Inferior parietal cortex (tissue), 1 donor: ENCODE measurements around the gene YEATS4.

Experiments used
- DNase-seq: peaks from one replicate; pipeline ENCODE4 v3.0.0-alpha.2; 2016; ENCODE audit errors: extremely low spot score

YEATS4 gene

GRCh38 chr12:69392179-69392928 is 32.8 kb downstream of the YEATS4 start:
- DNase-seq: no peak

GRCh38 chr12:69396041-69396440 is 36.5 kb downstream of the YEATS4 start:
- no peak for DNase-seq

- DNase-seq: no peak
These were observed 37.4 kb downstream of the YEATS4 start for GRCh38 chr12:69396963-69397362.

- DNase-seq: no peak
These were observed 38.4 kb downstream of the YEATS4 start for GRCh38 chr12:69397978-69398377.

- no peak for DNase-seq
These were observed 42.4 kb downstream of the YEATS4 start for GRCh38 chr12:69401940-69402339.

GRCh38 chr12:69404851-69405565 is 45.5 kb downstream of the YEATS4 start:
- DNase-seq: no peak

- no peak for DNase-seq
These were observed 46.0 kb downstream of the YEATS4 start for GRCh38 chr12:69405566-69405865.

- no peak for DNase-seq
These were observed 46.7 kb downstream of the YEATS4 start for GRCh38 chr12:69406217-69406616.

- no peak for DNase-seq
These were observed 51.0 kb downstream of the YEATS4 start for GRCh38 chr12:69410571-69410970.

- no peak for DNase-seq
These were observed 53.1 kb downstream of the YEATS4 start for GRCh38 chr12:69412655-69413054.

GRCh38 chr12:69415471-69416275 is 56.1 kb downstream of the YEATS4 start:
- peak; percentile 81 for DNase-seq

- DNase-seq: no peak
These were observed 57.7 kb downstream of the YEATS4 start for GRCh38 chr12:69417231-69417630.

GRCh38 chr12:69417741-69418167 is 58.2 kb downstream of the YEATS4 start:
- no peak for DNase-seq

GRCh38 chr12:69419701-69420100 is 60.2 kb downstream of the YEATS4 start:
- DNase-seq: no peak

- DNase-seq: no peak
These were observed 62.0 kb downstream of the YEATS4 start for GRCh38 chr12:69421548-69421947.

- DNase-seq: no peak
These were observed 63.7 kb downstream of the YEATS4 start for GRCh38 chr12:69423037-69423905.

- DNase-seq: no peak
These were observed 65.9 kb downstream of the YEATS4 start for GRCh38 chr12:69425417-69425816.

GRCh38 chr12:69428351-69429073 is 69.0 kb downstream of the YEATS4 start:
- DNase-seq: no peak

- DNase-seq: no peak
These were observed 71.5 kb downstream of the YEATS4 start for GRCh38 chr12:69430942-69431590.

- DNase-seq: no peak
These were observed 72.2 kb downstream of the YEATS4 start for GRCh38 chr12:69431591-69432222.
